Measurements from ENCODE around the gene MAGOH.
A peak's percentile ranks its signal among the peaks of the same experiment; 100 is the strongest.
"Not testable (repeated sequence)": the region's sequence is repeated elsewhere in the genome, so short reads cannot be mapped to it uniquely, and the experiment has no call there.

The MAGOH gene

DNA sequence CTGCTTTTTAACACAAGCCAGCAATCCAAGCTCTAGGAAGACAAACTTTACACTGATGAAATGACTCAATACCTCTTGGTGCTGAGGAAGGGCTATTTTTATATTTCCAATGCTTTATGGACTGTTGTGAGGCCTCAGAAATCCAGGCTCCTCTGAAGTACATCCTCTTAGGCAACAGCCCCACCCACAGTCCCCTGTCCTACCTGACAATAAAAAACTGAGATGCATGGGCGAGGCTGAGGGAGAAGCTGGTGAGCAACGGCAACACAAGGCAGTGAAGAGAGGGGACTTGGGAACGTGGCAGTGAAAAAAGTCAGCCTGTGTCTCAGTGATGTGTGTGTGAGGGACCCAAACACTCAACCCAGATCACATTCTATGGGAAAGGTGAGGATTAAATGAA is 51.8 kb downstream of the MAGOH start:
- DNase-seq (ENCODE audit: low spot score) = no peak

DNA sequence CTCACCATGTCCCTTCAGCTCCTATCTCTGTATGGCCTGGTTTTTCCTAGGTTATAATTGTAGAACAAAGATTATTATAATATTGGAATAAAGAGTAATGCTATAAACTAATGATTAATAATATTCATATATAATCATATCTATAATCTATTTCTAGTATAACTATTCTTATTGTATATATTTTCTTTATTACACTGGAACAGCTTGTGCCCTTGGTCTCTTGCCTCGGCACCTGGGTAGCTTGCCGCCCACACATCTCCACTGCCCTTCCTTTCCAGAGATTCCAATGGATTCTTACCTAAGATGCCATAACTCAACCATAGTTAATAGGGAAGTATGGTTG is 52.4 kb downstream of the MAGOH start:
- DNase-seq (ENCODE audit: low spot score) = not testable (repeated sequence)

DNA sequence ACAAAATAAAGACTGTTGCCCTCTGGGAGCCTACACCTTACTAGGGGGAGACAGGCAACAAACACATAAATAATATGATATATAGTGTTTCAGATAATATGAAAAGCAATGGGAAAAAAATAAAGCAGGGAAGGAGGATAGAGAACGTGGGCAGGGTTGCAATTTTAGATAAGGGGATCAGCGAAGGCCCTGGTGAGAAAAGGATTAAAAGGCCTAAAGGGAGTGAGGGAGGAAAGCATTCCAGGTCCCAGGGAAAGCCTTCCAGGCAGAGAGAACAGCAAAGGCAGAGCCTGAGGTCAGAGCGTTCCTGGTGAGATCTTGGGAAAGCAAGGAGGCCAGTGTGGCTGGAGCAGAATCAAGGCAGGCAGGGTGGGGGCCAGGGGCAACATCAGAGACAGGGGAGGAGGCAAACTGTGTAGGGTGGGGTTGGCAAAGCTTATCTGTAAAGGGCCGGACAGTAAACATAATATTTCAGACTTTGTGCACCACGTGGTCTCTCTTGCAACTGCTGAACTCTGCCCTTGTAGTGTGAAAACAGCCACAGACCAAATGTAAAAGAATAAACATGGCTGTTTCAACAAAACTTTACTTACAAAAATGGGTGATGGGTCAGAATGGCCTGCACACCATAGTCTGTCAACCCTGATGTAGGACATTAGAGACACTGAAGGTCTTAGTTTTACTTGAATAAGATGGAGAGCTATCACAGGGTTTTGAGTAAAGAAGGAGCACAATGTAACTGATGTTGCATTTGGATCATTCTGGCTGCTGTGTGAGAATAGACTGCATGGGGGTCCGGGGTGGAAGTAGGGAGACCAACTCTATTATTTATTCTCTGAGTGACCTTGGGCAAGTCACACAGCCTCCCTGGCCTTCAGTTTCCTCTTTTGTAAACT is 55.0 kb downstream of the MAGOH start:
- no peak for DNase-seq (ENCODE audit: low spot score)

DNA sequence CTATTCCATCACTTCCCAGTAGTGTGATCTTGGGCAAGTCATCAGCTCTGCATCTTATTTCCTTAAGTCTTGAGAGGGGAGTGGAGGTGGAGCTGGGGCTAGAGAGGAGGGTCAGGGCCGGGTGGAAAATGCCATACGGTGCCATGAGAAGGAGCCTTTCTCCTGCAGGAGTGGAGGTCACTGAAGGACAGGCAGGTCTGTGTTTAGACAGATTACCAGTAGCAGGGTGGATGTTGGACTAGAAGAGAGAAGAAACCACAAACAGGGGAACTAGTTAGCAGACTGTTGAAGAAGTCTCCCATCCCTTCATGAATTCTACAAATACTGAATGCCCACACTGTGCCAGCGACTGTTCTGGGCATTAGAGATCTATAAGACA is 55.6 kb downstream of the MAGOH start:
- no peak for DNase-seq (ENCODE audit: low spot score)

- peak; percentile 73 for DNase-seq (ENCODE audit: low spot score)
Observed at GRCh38 chr1:53182111-53182593, 56.2 kb downstream of the MAGOH start.

GRCh38 chr1:53180951-53181350 is 57.4 kb downstream of the MAGOH start:
- no peak for DNase-seq (ENCODE audit: low spot score)

- no peak for DNase-seq (ENCODE audit: low spot score)
Observed at GRCh38 chr1:53180226-53180625, 58.1 kb downstream of the MAGOH start.
